GM12864 (cell line): ENCODE measurements around the gene RNF141.

Experiments
- DNase-seq: peaks from one replicate; pipeline ENCODE4 v3.0.0-alpha.2; 2011; ENCODE audit warnings: low read depth
- H3K4me3 ChIP-seq: 2 replicates; pipeline ENCODE4 v1.5.1; 2011; ENCODE audit warnings: mild to moderate bottlenecking, low read depth, low read length, control low read depth
- CTCF ChIP-seq: IDR thresholded peaks from 2 replicates; pipeline ENCODE4 v1.5.1; 2011; ENCODE audit warnings: low read depth, mild to moderate bottlenecking, moderate library complexity, low read length, control low read depth, inconsistent platforms; ENCODE audit errors: missing control alignments

The RNF141 gene

DNA sequence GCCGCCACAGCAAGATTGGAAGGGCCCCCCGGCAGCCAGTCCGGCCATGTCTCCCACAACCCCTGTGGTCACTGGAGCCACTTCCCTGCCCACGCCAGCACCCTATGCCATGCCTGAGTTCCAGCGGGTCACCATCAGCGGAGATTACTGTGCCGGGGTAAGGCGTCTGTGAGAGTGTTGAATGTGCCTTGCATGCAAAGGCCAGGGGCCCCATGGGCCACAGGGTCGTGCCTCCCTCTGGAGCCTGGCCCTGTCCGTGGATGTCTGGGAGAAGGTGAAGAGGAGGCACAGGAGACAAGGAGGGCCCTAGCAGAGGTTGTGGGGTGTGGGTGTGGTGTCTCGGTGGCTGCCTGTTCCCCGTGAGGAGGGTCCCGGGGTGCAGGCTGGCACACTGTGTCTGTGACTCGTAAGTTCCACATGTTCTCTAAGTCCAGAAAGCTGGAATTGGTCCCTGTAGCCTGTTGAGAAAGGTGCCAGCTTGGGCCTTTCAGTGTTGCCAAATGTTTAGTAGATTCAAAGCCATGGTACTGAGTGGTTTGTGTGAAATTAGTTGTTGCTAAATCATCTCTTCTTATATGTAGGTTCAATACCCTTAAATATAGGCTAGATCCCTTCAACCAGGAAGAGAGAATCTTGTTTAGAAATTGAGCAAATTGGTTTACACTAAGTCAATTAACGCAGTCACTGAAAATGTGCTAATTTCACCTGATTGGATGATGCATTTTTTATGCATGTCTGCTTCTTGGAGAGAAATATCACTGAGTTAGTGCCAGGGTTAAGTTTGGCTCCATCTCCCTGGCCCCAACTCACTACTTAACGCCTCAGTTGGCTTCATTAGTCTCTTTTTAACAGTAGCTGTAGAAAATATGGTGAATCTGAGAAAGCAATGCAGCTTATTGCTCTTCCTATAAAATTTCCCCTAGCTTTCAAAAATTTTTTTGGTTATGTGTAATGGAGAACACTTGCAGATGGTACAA lies 62.1 kb downstream of the RNF141 start:
- TF ChIP-seq CTCF: no peak
- DNase-seq: no peak
- H3K4me3 ChIP-seq: no peak overlapping the region

GRCh38 chr11:10478066-10478465 lies 62.9 kb downstream of the RNF141 start:
- no peak overlapping the region for H3K4me3 ChIP-seq
- no peak for TF ChIP-seq CTCF

GRCh38 chr11:10477690-10478046 lies 63.3 kb downstream of the RNF141 start:
- DNase-seq: no peak
- no peak for TF ChIP-seq CTCF
- no peak overlapping the region for H3K4me3 ChIP-seq

More at GRCh38 chr11:10478066-10478465, 62.9 kb downstream of the RNF141 start:
- DNase-seq: no peak

DNA sequence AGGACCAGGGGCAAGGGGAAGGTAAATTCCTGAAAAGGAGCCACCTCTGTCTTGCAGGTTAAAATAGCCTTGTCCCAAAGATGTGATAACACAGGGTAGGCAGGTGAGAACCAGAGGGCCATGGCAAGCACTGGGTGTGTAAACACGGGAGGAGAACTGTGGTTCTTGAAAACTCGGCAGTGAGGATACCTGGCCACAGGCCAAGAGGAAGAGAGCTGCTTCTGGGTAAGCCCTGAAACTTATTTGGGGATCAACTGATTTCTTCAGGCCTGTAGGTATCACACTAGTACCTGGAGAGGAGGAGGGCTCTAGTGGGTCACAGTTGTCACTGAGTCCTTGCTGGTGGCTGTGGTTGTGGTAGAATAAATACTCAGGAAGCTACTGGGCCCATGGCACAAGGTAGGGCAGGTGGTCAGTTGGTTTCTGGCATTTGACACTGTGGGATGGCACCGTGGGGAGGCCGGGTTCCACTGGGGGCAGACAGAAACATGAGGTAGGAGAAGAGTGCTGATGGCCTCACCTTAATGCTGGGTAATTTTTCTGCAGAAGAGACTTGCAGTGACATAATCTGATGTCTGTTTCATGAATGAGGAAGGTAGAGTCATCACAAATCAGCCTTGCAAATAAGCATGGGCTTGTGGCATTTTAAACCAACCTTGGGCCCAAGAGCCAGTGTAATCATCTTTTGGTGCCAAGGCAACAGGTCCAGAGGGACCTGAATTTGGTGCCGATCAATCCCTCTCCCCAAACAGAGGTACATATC lies 63.9 kb downstream of the RNF141 start:
- no peak for TF ChIP-seq CTCF
- no peak overlapping the region for H3K4me3 ChIP-seq
- DNase-seq: no peak

DNA sequence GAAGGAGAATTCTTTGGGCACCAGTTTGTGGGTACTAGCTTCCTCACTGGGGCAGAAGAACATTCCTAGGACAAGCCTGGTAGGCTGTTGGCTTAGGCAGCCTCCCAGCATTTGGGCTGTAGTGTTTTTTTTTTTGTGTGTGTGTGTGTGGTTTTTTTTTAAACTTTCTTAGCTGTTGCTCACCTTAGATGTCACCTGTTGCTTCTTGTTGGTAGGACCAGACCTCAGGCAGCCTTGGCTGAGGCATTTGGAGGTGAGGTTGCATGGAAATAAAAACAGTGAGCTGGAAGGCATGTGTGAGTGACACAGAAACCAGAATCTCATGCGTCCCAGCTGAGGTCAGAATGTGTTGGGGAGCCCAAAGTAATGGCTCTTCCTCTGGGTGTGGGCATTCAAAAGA lies 64.6 kb downstream of the RNF141 start:
- TF ChIP-seq CTCF: no peak

DNA sequence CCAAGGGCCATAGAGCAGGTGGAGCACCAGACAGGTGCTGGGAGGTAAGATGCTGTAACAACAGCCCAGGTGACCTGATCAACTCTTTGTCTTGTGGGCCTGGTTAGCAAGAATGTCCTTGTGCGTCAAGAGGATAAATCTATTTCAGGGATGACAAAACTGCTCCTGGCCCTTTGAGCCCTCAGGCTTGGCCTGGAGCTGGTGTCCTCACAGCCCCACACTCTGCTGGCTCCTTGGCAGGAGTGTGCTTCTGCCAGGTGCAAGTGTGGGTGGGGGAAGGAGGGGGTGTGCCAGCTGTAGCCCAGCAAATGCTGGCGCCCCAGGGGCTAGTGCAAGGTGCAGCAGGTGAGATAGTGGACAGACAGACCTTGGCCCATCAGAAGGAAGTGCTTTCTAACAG lies 66.4 kb downstream of the RNF141 start:
- no peak for TF ChIP-seq CTCF
- H3K4me3 ChIP-seq: no peak overlapping the region

More for the DNA sequence above, 64.6 kb downstream of the RNF141 start:
- no peak overlapping the region for H3K4me3 ChIP-seq
- no peak for DNase-seq

More for the DNA sequence above, 66.4 kb downstream of the RNF141 start:
- no peak for DNase-seq
